ENCODE data around the gene SERPINB6. TPM values are rescaled to one million over a fixed set of nuclear protein-coding genes. Genes with fewer than 3 reads are reported as not detected.

SERPINB6 gene
- total and polyA plus RNA-seq, 9 of the 15 experiments (the other 6 are each of a cell fraction or from before 2014, with no cell fraction given), result 86.6 to 211 (median 143) TPM

GRCh38 chr6:2952557-2953095, 18.7 kb downstream of the SERPINB6 start (continued):
- no peak for TF ChIP-seq ZNF280A (IDR thresholded peaks at IDR 0.05; ENCODE audit: low read depth, partially characterized antibody)
- TF ChIP-seq GTF2A2 (tag; IDR thresholded peaks at IDR 0.05), result no peak
- peak; percentile 46; the same call in 1 of the 2 replicates for TF ChIP-seq BRD4 (IDR thresholded peaks at IDR 0.05)
- no peak for TF ChIP-seq ZNF507 (tag; conservative IDR thresholded peaks at IDR 0.05)
- 0 out of 2 replicates have a peak, but pooled peaks have one; percentile 28 for TF ChIP-seq ZEB2 (IDR thresholded peaks at IDR 0.05)
- no peak for TF ChIP-seq MBD2 (IDR thresholded peaks at IDR 0.05; ENCODE audit: borderline replicate concordance, low read depth)
- peak; percentile 54; the same call in 1 of the 2 replicates for TF ChIP-seq VEZF1 (CRISPR knock-in tag; IDR thresholded peaks at IDR 0.05)
- no peak for TF ChIP-seq CGGBP1 (CRISPR knock-in tag; IDR thresholded peaks at IDR 0.05)
- TF ChIP-seq TOE1 (IDR thresholded peaks at IDR 0.05; ENCODE audit: borderline replicate concordance), result 0 out of 2 replicates have a peak, but pooled peaks have one; percentile 44
- TF ChIP-seq TOE1 (CRISPR knock-in tag; IDR thresholded peaks at IDR 0.05; ENCODE audit: borderline replicate concordance, low read depth), result peak; percentile 90; the same call in 1 of the 2 replicates
- TF ChIP-seq PML (IDR thresholded peaks at IDR 0.05; ENCODE audit: low read length), result no peak
- TF ChIP-seq ZBED1 (IDR thresholded peaks at IDR 0.05), result no peak
- TF ChIP-seq ZNF282 (CRISPR knock-in tag; IDR thresholded peaks at IDR 0.05), result no peak
- no peak for TF ChIP-seq KDM1A (IDR thresholded peaks at IDR 0.05)
- peak; percentile 53; the same call in 1 of the 2 replicates for TF ChIP-seq RBFOX2 (IDR thresholded peaks at IDR 0.05; ENCODE audit: low read depth, low read length)
- no peak for TF ChIP-seq LCOR (CRISPR knock-in tag; IDR thresholded peaks at IDR 0.05)
- peak; percentile 62; the same call in 1 of the 2 replicates for TF ChIP-seq TARDBP (IDR thresholded peaks at IDR 0.05)
- TF ChIP-seq MAZ (CRISPR knock-in tag; conservative IDR thresholded peaks at IDR 0.05 in 1 of 2, IDR thresholded peaks at IDR 0.05 in 1 of 2), result peak in 1 of 2 experiments; percentile 46; a peak in 2 of 4 replicates
- peak; percentile 96; the same call in 1 of the 2 replicates for TF ChIP-seq XRCC5 (IDR thresholded peaks at IDR 0.05; ENCODE audit: low read depth, low read length)
- TF ChIP-seq NFATC3 (IDR thresholded peaks at IDR 0.05), result no peak
- peak; percentile 89 for TF ChIP-seq SMC3 (conservative IDR thresholded peaks at IDR 0.05; ENCODE audit: insufficient read depth, low read depth, low read length)
- no peak for TF ChIP-seq DACH1 (IDR thresholded peaks at IDR 0.05; ENCODE audit: partially characterized antibody)
- TF ChIP-seq ZBTB9 (CRISPR knock-in tag; IDR thresholded peaks at IDR 0.05), result no peak
- TF ChIP-seq SMARCA4 (IDR thresholded peaks at IDR 0.05), result 0 out of 2 replicates have a peak, but pooled peaks have one; percentile 19
- no peak for TF ChIP-seq ZNF395 (CRISPR knock-in tag; IDR thresholded peaks at IDR 0.05)

All from K562 (cell line).